Bronchial epithelial cell (primary cell): Measurements from ENCODE around the gene ZBTB9. TPM values are rescaled to one million over a fixed set of nuclear protein-coding genes. Genes with fewer than 3 reads are reported as not detected.

Experiments
- DNase-seq: peaks from one replicate; pipeline ENCODE4 v3.0.0-alpha.2; 2010; ENCODE audit warnings: low read depth
- FAIRE-seq: peaks from 2 replicates; lab custom pipeline; 2011; peaks lifted over from hg19 to GRCh38; lab: Jason Lieb, UNC
- H3K27me3 ChIP-seq: 2 replicates; pipeline ENCODE4 v1.5.1; 2011; ENCODE audit warnings: low read length; ENCODE audit not compliant: control insufficient read depth, insufficient read depth
- H3K36me3 ChIP-seq: 2 replicates; pipeline ENCODE4 v1.5.1; 2011; ENCODE audit warnings: low read length; ENCODE audit not compliant: control insufficient read depth, insufficient read depth
- H3K4me3 ChIP-seq: 2 replicates; pipeline ENCODE4 v1.5.1; 2011; ENCODE audit warnings: mild to moderate bottlenecking, low read depth, low read length, control low read depth
- CTCF ChIP-seq: IDR thresholded peaks from 2 replicates; pipeline ENCODE4 v1.5.1; 2011; ENCODE audit warnings: mild to moderate bottlenecking, moderate library complexity, low read length, control low read depth, inconsistent platforms; ENCODE audit not compliant: insufficient read depth, severe bottlenecking
- total RNA-seq: library from RNA; depleted of rRNA; stranded (reverse); fragments of >200 nt; gene quantifications from 2 replicates; pipeline ENCODE4 v1.2.1, GENCODE V29; 2014

The ZBTB9 gene
- total RNA-seq, 1 donor from 2014 or later, result 6.3 TPM

GRCh38 chr6:33431880-33432541 lies 22.4 kb upstream of the ZBTB9 start:
- no peak for TF ChIP-seq CTCF
- H3K4me3 ChIP-seq, result no peak overlapping the region
- H3K27me3 ChIP-seq, result no peaks in the 10 kb centered on the region
- DNase-seq (no peak), FAIRE-seq (no peak)
- peaks cover 5% of the 10 kb centered on the region for H3K36me3 ChIP-seq

GRCh38 chr6:33432546-33432945 lies 21.8 kb upstream of the ZBTB9 start:
- TF ChIP-seq CTCF, result no peak
- no peak for FAIRE-seq
- DNase-seq, result no peak
- H3K27me3 ChIP-seq, result no peaks in the 10 kb centered on the region
- no peak overlapping the region for H3K4me3 ChIP-seq
- peaks cover 6% of the 10 kb centered on the region for H3K36me3 ChIP-seq

GRCh38 chr6:33433001-33433543 lies 21.3 kb upstream of the ZBTB9 start:
- FAIRE-seq, result no peak
- no peak for TF ChIP-seq CTCF

GRCh38 chr6:33433544-33434191 lies 20.7 kb upstream of the ZBTB9 start:
- Histone ChIP-seq H3K4me3 (no peak overlapping the region), H3K27me3 (no peaks in the 10 kb centered on the region), H3K36me3 (peaks cover 10% of the 10 kb centered on the region)
- TF ChIP-seq CTCF, result no peak
- FAIRE-seq (no peak), DNase-seq (no peak)

More at GRCh38 chr6:33433001-33433543, 21.3 kb upstream of the ZBTB9 start:
- Histone ChIP-seq H3K27me3 (no peaks in the 10 kb centered on the region), H3K4me3 (no peak overlapping the region), H3K36me3 (peaks cover 10% of the 10 kb centered on the region)
- DNase-seq, result no peak

GRCh38 chr6:33434961-33435360 lies 19.4 kb upstream of the ZBTB9 start:
- FAIRE-seq (no peak), DNase-seq (no peak)
- Histone ChIP-seq H3K4me3 (no peak overlapping the region), H3K27me3 (no peaks in the 10 kb centered on the region), H3K36me3 (peaks cover 10% of the 10 kb centered on the region)
- no peak for TF ChIP-seq CTCF
